Stomach (tissue), 4 donors: Measurements from ENCODE around the gene FRMD5.
"Not testable (repeated sequence)": the region's sequence is repeated elsewhere in the genome, so short reads cannot be mapped to it uniquely, and the experiment has no call there.

ENCODE experiments used
- POLR2A ChIP-seq, 4 donors: fragments of 450-650 bp; IDR thresholded peaks; one replicate each; pipeline ENCODE4 v1.6.1; 2016; ENCODE audit warnings: antibody characterized with exemption in 4 of 4, control low read depth in 2 of 4, mild to moderate bottlenecking in 1 of 4, moderate library complexity in 1 of 4
- TF ChIP-seq, protein P1 (sequence below), 7 experiments: fragments of 450-650 bp in 4 of 7; fragments of 200-600 bp in 3 of 7; sonication (generic) in 3 of 7; IDR thresholded peaks; one replicate each; pipeline ENCODE4 v1.5.1; 2016 to 2019; ENCODE audit warnings: antibody characterized with exemption in 7 of 7, control low read depth in 2 of 7, mild to moderate bottlenecking in 1 of 7

DNA sequence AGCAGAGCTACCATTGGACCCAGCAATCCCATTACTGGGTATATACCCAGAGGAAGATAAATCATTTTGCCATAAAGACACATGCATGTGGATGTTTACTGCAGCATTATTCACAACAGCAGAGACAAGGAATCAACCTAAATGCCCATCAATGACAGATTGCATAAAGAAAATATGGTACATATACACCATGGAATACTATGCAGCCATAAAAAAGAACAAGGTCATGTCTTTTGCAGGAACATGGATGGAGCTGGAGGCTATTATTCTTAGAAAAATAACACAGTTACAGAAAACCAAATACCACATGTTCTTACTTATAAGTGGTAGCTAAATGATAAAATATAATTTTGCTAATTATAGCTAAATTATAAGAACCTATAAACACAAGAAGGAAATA is 162.3 kb downstream of the FRMD5 start:
- TF ChIP-seq POLR2A (IDR thresholded peaks at IDR 0.05): not testable (repeated sequence)
- TF ChIP-seq, protein P1, sequence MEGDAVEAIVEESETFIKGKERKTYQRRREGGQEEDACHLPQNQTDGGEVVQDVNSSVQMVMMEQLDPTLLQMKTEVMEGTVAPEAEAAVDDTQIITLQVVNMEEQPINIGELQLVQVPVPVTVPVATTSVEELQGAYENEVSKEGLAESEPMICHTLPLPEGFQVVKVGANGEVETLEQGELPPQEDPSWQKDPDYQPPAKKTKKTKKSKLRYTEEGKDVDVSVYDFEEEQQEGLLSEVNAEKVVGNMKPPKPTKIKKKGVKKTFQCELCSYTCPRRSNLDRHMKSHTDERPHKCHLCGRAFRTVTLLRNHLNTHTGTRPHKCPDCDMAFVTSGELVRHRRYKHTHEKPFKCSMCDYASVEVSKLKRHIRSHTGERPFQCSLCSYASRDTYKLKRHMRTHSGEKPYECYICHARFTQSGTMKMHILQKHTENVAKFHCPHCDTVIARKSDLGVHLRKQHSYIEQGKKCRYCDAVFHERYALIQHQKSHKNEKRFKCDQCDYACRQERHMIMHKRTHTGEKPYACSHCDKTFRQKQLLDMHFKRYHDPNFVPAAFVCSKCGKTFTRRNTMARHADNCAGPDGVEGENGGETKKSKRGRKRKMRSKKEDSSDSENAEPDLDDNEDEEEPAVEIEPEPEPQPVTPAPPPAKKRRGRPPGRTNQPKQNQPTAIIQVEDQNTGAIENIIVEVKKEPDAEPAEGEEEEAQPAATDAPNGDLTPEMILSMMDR (IDR thresholded peaks at IDR 0.05): not testable (repeated sequence)
